Type B pancreatic cell (in vitro differentiated cells): Measurements from ENCODE around the gene RGS11. TPM values are rescaled to one million over a fixed set of nuclear protein-coding genes. Genes with fewer than 3 reads are reported as not detected.

Experiments
- DNase-seq: peaks from one replicate; pipeline ENCODE4 v3.0.0; 2021; ENCODE audit warnings: mixed read lengths; ENCODE audit not compliant: unreplicated experiment; ENCODE audit errors: extremely low spot score
- H3K27ac Mint-ChIP-seq: 2 replicates; pipeline ENCODE4 v1.8.0; 2021; ENCODE audit warnings: mild to moderate bottlenecking, mixed read lengths
- H3K27me3 Mint-ChIP-seq: 2 replicates; pipeline ENCODE4 v1.8.0; 2021; ENCODE audit warnings: mixed read lengths
- H3K36me3 Mint-ChIP-seq: 2 replicates; pipeline ENCODE4 v1.8.0; 2021; ENCODE audit warnings: mixed read lengths
- H3K4me1 Mint-ChIP-seq: one replicate; pipeline ENCODE4 v1.8.0; 2021; ENCODE audit warnings: mixed read lengths; ENCODE audit not compliant: unreplicated experiment
- H3K4me3 Mint-ChIP-seq: 2 replicates; pipeline ENCODE4 v1.8.0; 2021; ENCODE audit warnings: mild to moderate bottlenecking, mixed read lengths
- H3K9me3 Mint-ChIP-seq: 2 replicates; pipeline ENCODE4 v1.8.0; 2021; ENCODE audit warnings: mixed read lengths
- CTCF ChIP-seq: fragments of 200-600 bp; sonication (generic); conservative IDR thresholded peaks from 2 replicates; pipeline ENCODE4 v1.5.0; 2021; ENCODE audit warnings: antibody characterized with exemption, mild to moderate bottlenecking
- total RNA-seq: library from RNA; stranded (reverse); gene quantifications from 2 replicates; pipeline ENCODE4 v1.2.1, GENCODE V29; 2021; ENCODE audit warnings: low replicate concordance

Gene RGS11
- total RNA-seq, 1 donor from 2014 or later = 6.6 TPM

DNA sequence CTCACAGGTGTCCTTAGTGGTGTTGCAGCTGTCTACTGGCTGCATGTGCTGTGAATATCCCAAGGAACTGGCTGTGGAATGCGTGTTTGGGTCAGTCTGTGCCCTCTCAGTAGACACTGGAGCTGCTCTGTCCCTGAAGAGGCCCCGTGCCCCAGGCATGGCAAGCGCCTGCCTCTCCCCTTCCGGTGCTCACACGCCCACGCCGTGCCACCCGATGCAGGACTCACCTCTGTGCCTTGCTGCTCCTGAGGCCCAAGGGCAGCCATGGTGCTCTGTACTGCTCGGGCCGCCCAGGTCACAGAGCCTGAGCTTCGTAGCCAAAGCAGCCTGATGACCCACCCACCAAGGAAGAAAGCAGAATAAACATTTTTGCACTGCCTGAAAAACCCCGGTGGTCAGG, 10.0 kb downstream of the RGS11 start:
- Mint-ChIP-seq H3K27me3 (no peaks in the 10 kb centered on the region), H3K4me3 (no peak overlapping the region), H3K9me3 (no peaks in the 10 kb centered on the region), H3K27ac (no peak overlapping the region), H3K4me1 (no peaks in the 10 kb centered on the region), H3K36me3 (peaks cover under 1% of the 10 kb centered on the region)
- DNase-seq = no peak
- no peak for TF ChIP-seq CTCF

DNA sequence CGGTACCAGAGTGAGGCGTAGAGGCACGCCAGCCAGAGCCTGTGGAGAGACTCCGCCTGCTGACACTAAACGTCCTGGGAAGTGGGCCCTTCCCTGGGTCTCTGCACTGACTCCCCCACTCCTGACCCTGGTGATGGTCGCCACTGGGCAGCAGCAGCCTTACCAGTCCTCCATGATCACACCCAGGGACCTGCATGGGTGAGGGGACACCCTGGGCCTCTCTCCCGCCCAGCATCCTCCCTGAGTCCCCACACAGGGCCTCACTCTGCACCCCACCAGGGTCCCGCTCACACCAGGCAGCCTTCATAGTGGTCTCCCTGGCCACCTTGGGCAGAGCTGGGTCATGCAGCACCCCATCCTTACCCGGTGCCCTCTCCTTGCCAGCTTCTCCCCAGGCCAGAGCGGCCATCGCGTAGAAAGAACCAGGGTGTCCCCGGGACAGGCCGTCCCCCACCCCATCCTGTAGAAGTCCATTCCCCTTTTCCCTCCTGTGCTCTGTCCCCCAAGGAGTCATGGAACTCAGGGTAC, 10.7 kb downstream of the RGS11 start:
- H3K9me3 Mint-ChIP-seq = no peaks in the 10 kb centered on the region
- H3K4me1 Mint-ChIP-seq = no peaks in the 10 kb centered on the region
- no peak overlapping the region for H3K4me3 Mint-ChIP-seq
- peaks cover 4% of the 10 kb centered on the region for H3K36me3 Mint-ChIP-seq
- no peak overlapping the region for H3K27ac Mint-ChIP-seq
- DNase-seq = peak; percentile 65
- no peaks in the 10 kb centered on the region for H3K27me3 Mint-ChIP-seq
- no peak for TF ChIP-seq CTCF

GRCh38 chr16:264440-264951, 11.2 kb downstream of the RGS11 start:
- TF ChIP-seq CTCF = no peak
- Mint-ChIP-seq H3K36me3 (peaks cover 4% of the 10 kb centered on the region), H3K4me3 (no peak overlapping the region), H3K4me1 (no peaks in the 10 kb centered on the region), H3K27me3 (no peaks in the 10 kb centered on the region), H3K27ac (no peak overlapping the region), H3K9me3 (no peaks in the 10 kb centered on the region)
- DNase-seq = peak; percentile 68

- Mint-ChIP-seq H3K27ac (no peak overlapping the region), H3K9me3 (no peaks in the 10 kb centered on the region), H3K4me1 (no peaks in the 10 kb centered on the region), H3K27me3 (no peaks in the 10 kb centered on the region), H3K4me3 (no peak overlapping the region), H3K36me3 (peaks cover 4% of the 10 kb centered on the region)
- no peak for TF ChIP-seq CTCF
- DNase-seq = peak; percentile 62
Observed at GRCh38 chr16:263944-264343, 11.8 kb downstream of the RGS11 start.

GRCh38 chr16:263182-263774, 12.5 kb downstream of the RGS11 start:
- Mint-ChIP-seq H3K27me3 (no peaks in the 10 kb centered on the region), H3K4me1 (no peaks in the 10 kb centered on the region), H3K9me3 (no peaks in the 10 kb centered on the region), H3K36me3 (peaks cover 4% of the 10 kb centered on the region), H3K27ac (no peak overlapping the region), H3K4me3 (no peak overlapping the region)
- DNase-seq = peak; percentile 64
- TF ChIP-seq CTCF = no peak
